Astrocyte (in vitro differentiated cells and primary cell): ENCODE results near the gene SPG11.

Source experiments
- CTCF ChIP-seq: IDR thresholded peaks from 2 replicates; pipeline ENCODE4 v1.5.1; 2011; ENCODE audit warnings: low read depth, mild to moderate bottlenecking, inconsistent platforms, low read length, moderate library complexity; ENCODE audit not compliant: insufficient read depth
- EZH2 ChIP-seq: IDR thresholded peaks from 2 replicates; pipeline ENCODE4 v1.6.1; 2012; ENCODE audit warnings: mild to moderate bottlenecking, low read length, inconsistent platforms; ENCODE audit not compliant: insufficient read depth

DNA sequence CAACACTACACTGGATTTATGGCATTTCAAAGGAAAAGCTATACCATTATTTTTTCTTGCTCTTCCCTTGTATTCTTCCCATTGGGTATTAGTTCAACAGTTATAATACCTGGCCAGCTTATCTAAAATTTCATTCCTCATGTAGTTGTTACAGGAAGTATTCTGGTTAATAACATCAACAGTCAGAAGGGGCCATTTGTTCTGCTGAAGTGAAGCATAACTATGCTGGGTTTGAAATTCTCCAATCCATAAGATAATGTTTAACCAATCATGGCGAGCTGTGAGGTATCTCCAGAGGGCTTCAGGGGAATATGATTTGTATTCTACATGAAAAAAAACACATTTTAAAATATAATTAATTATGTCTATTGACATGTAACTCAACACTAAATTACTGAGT is 43.4 kb downstream of the SPG11 start:
- TF ChIP-seq CTCF (no peak), EZH2 (no peak)
